ENCODE results near the gene MEF2C. TPM values are rescaled to one million over a fixed set of nuclear protein-coding genes. Genes with fewer than 3 reads are reported as not detected.

The MEF2C gene
- total RNA-seq, 2 donors from 2014 or later, result 0.77 TPM; not detected in 1

GRCh38 chr5:88897748-88898147 lies 14.8 kb upstream of the MEF2C start:
- no peak for ATAC-seq (replicated peaks)
- no peak overlapping the region for H3K27ac Mint-ChIP-seq
- H3K27me3 Mint-ChIP-seq, result peaks cover 7% of the 10 kb centered on the region
- no peaks in the 10 kb centered on the region for H3K4me1 Mint-ChIP-seq
- H3K4me3 Mint-ChIP-seq, result no peak overlapping the region
- no peaks in the 10 kb centered on the region for H3K9me3 Mint-ChIP-seq
- H3K36me3 Mint-ChIP-seq (ENCODE audit: low read depth), result no peaks in the 10 kb centered on the region

- Mint-ChIP-seq H3K27me3 (peaks cover 14% of the 10 kb centered on the region), H3K27ac (no peak overlapping the region), H3K36me3 (ENCODE audit: low read depth) (no peaks in the 10 kb centered on the region), H3K4me3 (no peak overlapping the region), H3K9me3 (no peaks in the 10 kb centered on the region), H3K4me1 (no peaks in the 10 kb centered on the region)
- ATAC-seq (replicated peaks), result no peak
Observed at GRCh38 chr5:88895681-88896501, 12.9 kb upstream of the MEF2C start.

GRCh38 chr5:88892669-88893068 lies 9.7 kb upstream of the MEF2C start:
- Mint-ChIP-seq H3K9me3 (no peaks in the 10 kb centered on the region), H3K27me3 (peaks cover 34% of the 10 kb centered on the region), H3K4me3 (no peak overlapping the region), H3K27ac (no peak overlapping the region), H3K36me3 (ENCODE audit: low read depth) (no peaks in the 10 kb centered on the region), H3K4me1 (no peaks in the 10 kb centered on the region)
- no peak for ATAC-seq (replicated peaks)

GRCh38 chr5:88890070-88890781 lies 7.2 kb upstream of the MEF2C start:
- H3K27me3 Mint-ChIP-seq, result peaks cover 29% of the 10 kb centered on the region
- H3K9me3 Mint-ChIP-seq, result no peaks in the 10 kb centered on the region
- H3K27ac Mint-ChIP-seq, result no peak overlapping the region
- H3K4me1 Mint-ChIP-seq, result no peaks in the 10 kb centered on the region
- H3K4me3 Mint-ChIP-seq, result no peak overlapping the region
- ATAC-seq (replicated peaks), result no peak
- no peaks in the 10 kb centered on the region for H3K36me3 Mint-ChIP-seq (ENCODE audit: low read depth)

- ATAC-seq (replicated peaks), result no peak
- no peaks in the 10 kb centered on the region for H3K36me3 Mint-ChIP-seq (ENCODE audit: low read depth)
- no peak overlapping the region for H3K27ac Mint-ChIP-seq
- H3K4me1 Mint-ChIP-seq, result peaks cover 3% of the 10 kb centered on the region
- no peak overlapping the region for H3K4me3 Mint-ChIP-seq
- H3K27me3 Mint-ChIP-seq, result peaks cover 37% of the 10 kb centered on the region
- H3K9me3 Mint-ChIP-seq, result no peaks in the 10 kb centered on the region
Observed at GRCh38 chr5:88889189-88890069, 6.4 kb upstream of the MEF2C start.

- Mint-ChIP-seq H3K4me1 (peaks cover 9% of the 10 kb centered on the region), H3K36me3 (ENCODE audit: low read depth) (no peaks in the 10 kb centered on the region), H3K27ac (no peak overlapping the region), H3K27me3 (peaks cover 43% of the 10 kb centered on the region), H3K4me3 (no peak overlapping the region), H3K9me3 (no peaks in the 10 kb centered on the region)
- ATAC-seq (replicated peaks), result no peak
Observed at GRCh38 chr5:88888848-88889188, 5.8 kb upstream of the MEF2C start.

GRCh38 chr5:88888291-88888690 lies 5.3 kb upstream of the MEF2C start:
- Mint-ChIP-seq H3K27ac (no peak overlapping the region), H3K4me1 (peaks cover 14% of the 10 kb centered on the region), H3K36me3 (ENCODE audit: low read depth) (no peaks in the 10 kb centered on the region), H3K4me3 (no peak overlapping the region), H3K27me3 (peaks cover 49% of the 10 kb centered on the region), H3K9me3 (no peaks in the 10 kb centered on the region)
- ATAC-seq (replicated peaks), result no peak

GRCh38 chr5:88887342-88887741 lies 4.4 kb upstream of the MEF2C start:
- no peak for ATAC-seq (replicated peaks)

GRCh38 chr5:88886746-88887341 lies 3.9 kb upstream of the MEF2C start:
- Mint-ChIP-seq H3K36me3 (ENCODE audit: low read depth) (no peaks in the 10 kb centered on the region), H3K4me1 (peaks cover 20% of the 10 kb centered on the region), H3K4me3 (no peak overlapping the region), H3K27me3 (peaks cover 58% of the 10 kb centered on the region), H3K9me3 (no peaks in the 10 kb centered on the region), H3K27ac (no peak overlapping the region)
- no peak for ATAC-seq (replicated peaks)

More at GRCh38 chr5:88887342-88887741, 4.4 kb upstream of the MEF2C start:
- Mint-ChIP-seq H3K36me3 (ENCODE audit: low read depth) (no peaks in the 10 kb centered on the region), H3K27ac (no peak overlapping the region), H3K4me3 (no peak overlapping the region), H3K27me3 (peaks cover 58% of the 10 kb centered on the region), H3K9me3 (no peaks in the 10 kb centered on the region), H3K4me1 (peaks cover 20% of the 10 kb centered on the region)

GRCh38 chr5:88886252-88886651 lies 3.3 kb upstream of the MEF2C start:
- no peaks in the 10 kb centered on the region for H3K9me3 Mint-ChIP-seq
- H3K4me1 Mint-ChIP-seq, result peaks cover 20% of the 10 kb centered on the region
- no peak for ATAC-seq (replicated peaks)
- H3K4me3 Mint-ChIP-seq, result no peak overlapping the region
- H3K36me3 Mint-ChIP-seq (ENCODE audit: low read depth), result no peaks in the 10 kb centered on the region
- H3K27me3 Mint-ChIP-seq, result peaks cover 58% of the 10 kb centered on the region
- no peak overlapping the region for H3K27ac Mint-ChIP-seq

GRCh38 chr5:88885002-88885401 lies 2.0 kb upstream of the MEF2C start:
- H3K27me3 Mint-ChIP-seq, result peaks cover 59% of the 10 kb centered on the region
- peaks cover 20% of the 10 kb centered on the region for H3K4me1 Mint-ChIP-seq
- no peaks in the 10 kb centered on the region for H3K36me3 Mint-ChIP-seq (ENCODE audit: low read depth)
- H3K9me3 Mint-ChIP-seq, result no peaks in the 10 kb centered on the region
- no peak for ATAC-seq (replicated peaks)
- no peak overlapping the region for H3K27ac Mint-ChIP-seq
- H3K4me3 Mint-ChIP-seq, result no peak overlapping the region

- peak overlapping the region; percentile 74 for H3K4me3 Mint-ChIP-seq
- peaks cover 59% of the 10 kb centered on the region for H3K27me3 Mint-ChIP-seq
- no peak overlapping the region for H3K27ac Mint-ChIP-seq
- ATAC-seq (replicated peaks), result no peak
- H3K4me1 Mint-ChIP-seq, result peaks cover 20% of the 10 kb centered on the region
- H3K36me3 Mint-ChIP-seq (ENCODE audit: low read depth), result no peaks in the 10 kb centered on the region
- H3K9me3 Mint-ChIP-seq, result no peaks in the 10 kb centered on the region
Observed at GRCh38 chr5:88884608-88884877, 1.6 kb upstream of the MEF2C start.

- Mint-ChIP-seq H3K4me3 (peak overlapping the region; percentile 74), H3K27ac (no peak overlapping the region), H3K36me3 (ENCODE audit: low read depth) (no peaks in the 10 kb centered on the region), H3K9me3 (no peaks in the 10 kb centered on the region), H3K27me3 (peaks cover 56% of the 10 kb centered on the region), H3K4me1 (peaks cover 20% of the 10 kb centered on the region)
- ATAC-seq (replicated peaks), result no peak
Observed at GRCh38 chr5:88883836-88884607, 1.0 kb upstream of the MEF2C start.

All from activated T-helper 17 cell treated with anti-CD3 and anti-CD28 coated beads, Interleukin-2, amount 50 U/mL, for 72 hours (primary cell).